ENCODE data around the gene ZNF580. TPM values are rescaled to one million over a fixed set of nuclear protein-coding genes. Genes with fewer than 3 reads are reported as not detected.
A peak's percentile ranks its signal among the peaks of the same experiment; 100 is the strongest.

Gene ZNF580
- total and polyA plus RNA-seq, 9 of the 15 experiments (the other 6 are each of a cell fraction or from before 2014, with no cell fraction given) = 2.3 to 47.4 (median 6.0) TPM

- TF ChIP-seq ZNF609 (CRISPR knock-in tag; IDR thresholded peaks at IDR 0.05; ENCODE audit: borderline replicate concordance) = no peak
- TF ChIP-seq ZSCAN29 (IDR thresholded peaks at IDR 0.05) = no peak
- TF ChIP-seq BRCA1 (IDR thresholded peaks at IDR 0.05) = no peak
- no peak for TF ChIP-seq BRCA1 (CRISPR knock-in tag; IDR thresholded peaks at IDR 0.05)
- peak in 1 of 2 experiments; percentile 97; a peak in 2 of 4 replicates for TF ChIP-seq TRIM24 (IDR thresholded peaks at IDR 0.05)
- TF ChIP-seq BCOR (IDR thresholded peaks at IDR 0.05) = peak; percentile 78
- TF ChIP-seq ELF1 (tag; IDR thresholded peaks at IDR 0.05) = peak; percentile 56
- TF ChIP-seq TRIM28 (IDR thresholded peaks at IDR 0.05) = no peak
- peak; percentile 21 for TF ChIP-seq CHD1 (IDR thresholded peaks at IDR 0.05; ENCODE audit: low read length)
- peak; percentile 32; the same call in 1 of the 2 replicates for TF ChIP-seq ZBTB17 (CRISPR knock-in tag; IDR thresholded peaks at IDR 0.05)
- peak; percentile 98 for TF ChIP-seq C11orf30 (IDR thresholded peaks at IDR 0.05; ENCODE audit: low read depth)
- TF ChIP-seq CXXC5 (CRISPR knock-in tag; IDR thresholded peaks at IDR 0.05) = peak; percentile 81
- peak; percentile 94 for TF ChIP-seq SIN3B (IDR thresholded peaks at IDR 0.05; ENCODE audit: low read depth)
- TF ChIP-seq RHOXF2B (CRISPR knock-in tag; conservative IDR thresholded peaks at IDR 0.05) = 0 out of 2 replicates have a peak, but pooled peaks have one; percentile 29
- TF ChIP-seq MXD1 (CRISPR knock-in tag; IDR thresholded peaks at IDR 0.05; ENCODE audit: borderline replicate concordance, poor library complexity, severe bottlenecking) = peak; percentile 53
- peak; percentile 56 to 73; a peak in 2 of 4 replicates for TF ChIP-seq ARNT (IDR thresholded peaks at IDR 0.05)
- no peak for TF ChIP-seq MCM2 (IDR thresholded peaks at IDR 0.05; ENCODE audit: low read depth)
- no peak for TF ChIP-seq FOXP4 (CRISPR knock-in tag; IDR thresholded peaks at IDR 0.05; ENCODE audit: borderline replicate concordance)
- 0 out of 4 replicates have a peak, but pooled peaks of 1 of the 2 experiments have one; percentile 11 for TF ChIP-seq SRF (CRISPR knock-in tag; IDR thresholded peaks at IDR 0.05)
- TF ChIP-seq SMARCC2 (IDR thresholded peaks at IDR 0.05; ENCODE audit: low read depth) = no peak
- no peak for TF ChIP-seq ZNF586 (CRISPR knock-in tag; conservative IDR thresholded peaks at IDR 0.05)
- no peak for TF ChIP-seq ARID1B (IDR thresholded peaks at IDR 0.05)
- peak; percentile 47; the same call in 1 of the 2 replicates for TF ChIP-seq CREM (IDR thresholded peaks at IDR 0.05; ENCODE audit: low read depth)
These were observed 2.4 kb downstream of the ZNF580 start, which contains the start of gene ZNF581 (continued) for GRCh38 chr19:55643003-55643886.
